Prostate gland (tissue), 2 donors: ENCODE data around the gene TMEM74B. TPM values are rescaled to one million over a fixed set of nuclear protein-coding genes. Genes with fewer than 3 reads are reported as not detected.
A peak's percentile ranks its signal among the peaks of the same experiment; 100 is the strongest.

Source experiments
- DNase-seq: peaks from one replicate; pipeline ENCODE4 v3.0.0-alpha.2; 2019; ENCODE audit warnings: low spot score
- H3K27ac ChIP-seq, 2 donors: fragments of 200-600 bp; sonication (generic); 2 replicates each; pipeline ENCODE4 v1.5.1; 2017 to 2019
- H3K27me3 ChIP-seq: fragments of 200-600 bp; sonication (generic); replicated peaks from 2 replicates; pipeline ENCODE4 v1.5.1; 2019; ENCODE audit not compliant: insufficient read depth
- H3K36me3 ChIP-seq, 2 donors: fragments of 200-600 bp; sonication (generic); 1 replicate in 1 of 2; 2 replicates in 1 of 2; pipeline versions ENCODE4 v1.5.1 to v1.8.1; 2017 to 2019
- H3K4me1 ChIP-seq: fragments of 200-600 bp; sonication (generic); replicated peaks from 2 replicates; pipeline ENCODE4 v1.5.1; 2019
- H3K4me3 ChIP-seq, 2 donors: fragments of 200-600 bp; sonication (generic); 2 replicates each; pipeline ENCODE4 v1.5.1; 2017 to 2019
- H3K9me3 ChIP-seq: fragments of 200-600 bp; sonication (generic); 2 replicates; pipeline ENCODE4 v1.5.1; 2017
- POLR2A ChIP-seq: fragments of 450-650 bp; IDR thresholded peaks from one replicate; pipeline ENCODE4 v1.6.1; 2016; ENCODE audit warnings: antibody characterized with exemption, mild to moderate bottlenecking
- POLR2AphosphoS5 ChIP-seq: sonication (generic); formaldehyde crosslinking; IDR thresholded peaks from one replicate; pipeline ENCODE4 v1.6.1; 2017; ENCODE audit warnings: antibody characterized with exemption
- WGBS: methylation state at CpG from one replicate; pipeline ENCODE4 v1.1.5; 2018; 5-methylcytosine and 5-hydroxymethylcytosine counted together
- intact Hi-C: fragments of 100-400 bp; cut with DNase I; formaldehyde crosslinking; loops from one replicate; pipeline ENCODE4 v1.14.2; 2022
- total RNA-seq, 2 donors: library from RNA; depleted of rRNA; stranded (reverse); fragments of >200 nt; gene quantifications; one replicate each; pipeline ENCODE4 v1.1.0, GENCODE V29; 2016
- TF ChIP-seq, protein P1 (sequence below), 4 experiments: fragments of 200-600 bp in 2 of 4; fragments of 450-650 bp in 2 of 4; sonication (generic) in 2 of 4; IDR thresholded peaks; 1 replicate in 3 of 4; 2 replicates in 1 of 4; pipeline ENCODE4 v1.5.1; 2016 to 2019; ENCODE audit warnings: antibody characterized with exemption in 4 of 4, mild to moderate bottlenecking in 2 of 4, moderate library complexity in 2 of 4

TMEM74B gene
- total RNA-seq, 2 donors from 2014 or later: 0.59 to 3.6 TPM

DNA sequence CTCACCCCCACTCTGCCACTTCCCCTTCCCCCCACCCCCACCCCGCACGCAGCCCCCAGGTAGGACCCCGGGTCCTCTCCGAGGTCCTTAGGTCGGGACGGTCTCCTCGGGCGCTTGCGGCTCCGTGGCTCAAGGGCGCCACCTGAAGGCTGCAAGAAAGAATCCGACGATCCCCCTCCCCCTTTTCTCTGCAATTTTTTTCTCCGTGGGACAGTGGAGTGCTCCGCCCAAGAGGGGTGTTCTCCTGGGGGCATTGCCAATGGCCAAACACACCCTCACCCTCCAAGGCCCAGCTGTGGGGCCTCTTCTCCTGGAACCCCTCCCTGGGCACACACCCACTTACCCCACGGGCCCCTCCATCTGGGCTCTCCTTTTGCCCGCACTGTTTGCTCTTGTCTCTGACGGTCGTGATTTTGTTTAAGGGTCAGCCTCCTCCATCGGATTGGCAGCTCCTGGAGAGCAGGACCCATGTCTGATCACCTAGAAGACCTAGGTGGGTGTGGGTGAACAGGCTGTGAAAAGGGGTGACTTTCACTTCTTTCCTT lies 1.1 kb upstream of the TMEM74B start:
- Histone ChIP-seq H3K4me3 (peak overlapping the region; percentile 34 to 43), H3K9me3 (no peaks in the 10 kb centered on the region), H3K36me3 (no peaks in the 10 kb centered on the region), H3K4me1 (no peaks in the 10 kb centered on the region), H3K27ac (no peak overlapping the region), H3K27me3 (no peaks in the 10 kb centered on the region)
- TF ChIP-seq POLR2A (no peak), POLR2AphosphoS5 (no peak)
- TF ChIP-seq, protein P1, sequence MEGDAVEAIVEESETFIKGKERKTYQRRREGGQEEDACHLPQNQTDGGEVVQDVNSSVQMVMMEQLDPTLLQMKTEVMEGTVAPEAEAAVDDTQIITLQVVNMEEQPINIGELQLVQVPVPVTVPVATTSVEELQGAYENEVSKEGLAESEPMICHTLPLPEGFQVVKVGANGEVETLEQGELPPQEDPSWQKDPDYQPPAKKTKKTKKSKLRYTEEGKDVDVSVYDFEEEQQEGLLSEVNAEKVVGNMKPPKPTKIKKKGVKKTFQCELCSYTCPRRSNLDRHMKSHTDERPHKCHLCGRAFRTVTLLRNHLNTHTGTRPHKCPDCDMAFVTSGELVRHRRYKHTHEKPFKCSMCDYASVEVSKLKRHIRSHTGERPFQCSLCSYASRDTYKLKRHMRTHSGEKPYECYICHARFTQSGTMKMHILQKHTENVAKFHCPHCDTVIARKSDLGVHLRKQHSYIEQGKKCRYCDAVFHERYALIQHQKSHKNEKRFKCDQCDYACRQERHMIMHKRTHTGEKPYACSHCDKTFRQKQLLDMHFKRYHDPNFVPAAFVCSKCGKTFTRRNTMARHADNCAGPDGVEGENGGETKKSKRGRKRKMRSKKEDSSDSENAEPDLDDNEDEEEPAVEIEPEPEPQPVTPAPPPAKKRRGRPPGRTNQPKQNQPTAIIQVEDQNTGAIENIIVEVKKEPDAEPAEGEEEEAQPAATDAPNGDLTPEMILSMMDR (IDR thresholded peaks at IDR 0.05): peak in 3 of 4 experiments; percentile 13 to 44 (median 27)
- WGBS: 7% methylated on average over 19 of the region's 20 CpGs
- peak; percentile 21 for DNase-seq
- intact Hi-C loops: no loop called here

DNA sequence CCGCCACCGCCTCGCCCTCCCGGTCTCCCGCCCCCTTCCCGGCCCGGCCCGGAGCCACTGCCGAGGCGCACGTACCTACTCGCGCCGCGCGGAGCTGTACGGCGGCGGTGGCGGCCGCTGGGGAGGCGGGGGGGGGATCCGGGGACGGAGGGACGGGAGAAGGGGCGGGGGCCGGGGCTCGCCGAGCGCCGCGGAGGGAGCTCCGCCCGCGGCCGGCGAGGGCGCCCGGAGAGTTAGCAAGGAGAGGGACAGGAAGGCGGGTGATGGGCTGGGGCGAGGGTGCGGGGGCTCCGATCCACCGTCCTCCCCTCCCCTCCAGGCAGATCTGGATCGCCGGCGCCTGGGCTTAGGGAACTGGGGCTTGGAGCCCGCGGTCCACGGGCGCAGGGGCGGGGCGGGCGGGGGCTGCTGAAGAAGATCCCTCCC lies 548 bp upstream of the TMEM74B start:
- WGBS: 0% methylated on average over 44 of the region's 54 CpGs
- Histone ChIP-seq H3K27me3 (no peaks in the 10 kb centered on the region), H3K27ac (no peak overlapping the region), H3K4me1 (no peaks in the 10 kb centered on the region), H3K4me3 (peak overlapping the region; percentile 34 to 43), H3K9me3 (no peaks in the 10 kb centered on the region), H3K36me3 (no peaks in the 10 kb centered on the region)
- TF ChIP-seq, protein P1 (IDR thresholded peaks at IDR 0.05): no peak
- TF ChIP-seq POLR2AphosphoS5 (no peak), POLR2A (no peak)
- DNase-seq: no peak
- intact Hi-C loops: no loop called here

DNA sequence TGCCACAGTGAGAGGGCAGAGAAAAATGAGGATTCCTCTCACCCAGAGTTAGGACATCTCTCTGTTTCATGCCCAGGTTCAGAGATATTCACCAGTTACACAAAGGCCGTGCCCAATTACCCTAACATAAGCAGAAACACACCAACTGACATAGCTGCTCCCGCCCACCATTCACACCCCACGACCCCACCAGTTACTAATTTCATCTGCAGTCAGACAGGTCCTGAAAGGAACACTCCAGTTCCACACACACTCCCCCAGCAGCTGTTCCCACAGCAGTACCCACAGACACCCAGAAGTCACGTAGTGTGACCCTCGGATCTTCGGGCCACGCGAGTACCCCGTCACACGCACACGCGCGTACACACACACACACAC lies 532 bp downstream of the TMEM74B start:
- TF ChIP-seq POLR2AphosphoS5 (no peak), POLR2A (no peak)
- TF ChIP-seq, protein P1 (IDR thresholded peaks at IDR 0.05): no peak
- Histone ChIP-seq H3K27ac (no peak overlapping the region), H3K4me3 (no peak overlapping the region)

DNA sequence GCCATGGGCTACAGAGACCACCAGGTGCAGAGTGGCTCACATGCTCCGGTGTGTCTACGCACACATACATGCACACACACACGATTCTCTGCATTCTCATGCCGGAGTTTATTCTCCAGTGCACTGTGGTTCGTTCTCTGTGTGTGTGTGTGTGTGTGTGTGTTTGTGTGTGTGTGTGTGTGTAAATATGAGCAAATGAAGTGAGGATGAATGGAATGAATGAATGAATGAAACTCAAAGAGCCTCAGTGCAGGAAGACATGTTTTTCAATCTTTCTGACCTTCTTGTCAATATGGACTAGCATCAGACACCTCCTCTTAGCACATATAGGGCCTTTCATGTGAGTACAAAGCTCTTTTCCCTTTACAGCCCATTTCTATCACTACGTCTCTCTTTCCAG lies 1.6 kb downstream of the TMEM74B start:
- Histone ChIP-seq H3K9me3 (no peaks in the 10 kb centered on the region), H3K4me3 (no peak overlapping the region), H3K36me3 (no peaks in the 10 kb centered on the region), H3K27ac (no peak overlapping the region), H3K4me1 (no peaks in the 10 kb centered on the region), H3K27me3 (no peaks in the 10 kb centered on the region)
- WGBS: 74% methylated on average over 6 of the region's 6 CpGs
- TF ChIP-seq POLR2A: no peak
- DNase-seq: no peak
- intact Hi-C loops: no loop called here

More for the DNA sequence above, 532 bp downstream of the TMEM74B start:
- H3K27me3 ChIP-seq: no peaks in the 10 kb centered on the region
- no peaks in the 10 kb centered on the region for H3K9me3 ChIP-seq
- 32% methylated on average over 13 of the region's 13 CpGs for WGBS
- DNase-seq: no peak
- no peaks in the 10 kb centered on the region for H3K4me1 ChIP-seq
- H3K36me3 ChIP-seq: no peaks in the 10 kb centered on the region
- intact Hi-C loops: no loop called here

DNA sequence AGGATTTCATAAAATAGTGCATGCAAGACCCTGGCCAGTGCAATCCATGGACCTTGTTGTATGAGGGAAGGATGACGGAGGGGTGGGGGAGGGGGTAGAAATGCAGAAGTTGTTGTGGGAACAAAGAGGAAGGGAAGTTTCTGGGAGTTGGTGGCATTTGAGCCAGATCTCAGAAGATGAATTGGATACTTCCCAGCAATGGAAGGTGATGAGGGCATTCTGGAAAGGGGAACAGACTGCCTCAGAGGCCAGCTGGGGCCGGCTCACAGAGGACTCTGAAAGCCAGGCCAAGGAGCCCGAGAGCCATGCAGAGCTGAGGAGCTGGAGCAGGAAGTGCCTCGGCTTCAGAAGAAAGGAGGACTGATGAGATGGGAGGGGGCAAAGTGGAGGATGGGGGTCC lies 2.7 kb downstream of the TMEM74B start:
- Histone ChIP-seq H3K36me3 (no peaks in the 10 kb centered on the region), H3K4me3 (no peak overlapping the region), H3K27ac (no peak overlapping the region), H3K9me3 (no peaks in the 10 kb centered on the region), H3K4me1 (no peaks in the 10 kb centered on the region), H3K27me3 (no peaks in the 10 kb centered on the region)
- DNase-seq: no peak
- no peak for TF ChIP-seq POLR2AphosphoS5
- no peak for TF ChIP-seq POLR2A
- TF ChIP-seq, protein P1 (IDR thresholded peaks at IDR 0.05): no peak
- intact Hi-C loops: no loop called here
- 44% methylated on average over 4 of the region's 4 CpGs for WGBS
